Measurements from ENCODE around the gene FILIP1.

The FILIP1 gene

DNA sequence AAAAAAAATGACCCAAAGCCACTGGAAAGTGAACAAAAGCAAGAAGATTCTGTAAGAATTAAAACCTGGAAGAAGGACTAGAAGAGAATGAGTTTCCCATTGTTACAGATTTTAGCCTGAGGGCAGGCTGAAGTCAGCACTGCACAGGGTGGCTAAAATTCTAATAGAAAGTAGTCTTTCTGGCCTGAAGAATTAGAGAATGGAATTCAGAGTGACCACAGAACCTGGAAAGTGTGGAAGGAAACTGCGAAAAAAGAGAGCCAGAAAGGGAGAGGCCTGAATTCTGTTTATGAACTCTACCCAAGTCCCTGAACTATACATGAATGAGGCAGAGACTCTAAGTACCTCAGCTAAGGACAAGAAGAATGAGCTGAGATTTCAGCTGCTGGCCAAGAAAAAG lies 38.9 kb upstream of the FILIP1 start:
- TF ChIP-seq EZH2 (IDR thresholded peaks at IDR 0.05; ENCODE audit: borderline replicate concordance, low read depth, low read length, severe bottlenecking), result no peak
- TF ChIP-seq, protein P1, sequence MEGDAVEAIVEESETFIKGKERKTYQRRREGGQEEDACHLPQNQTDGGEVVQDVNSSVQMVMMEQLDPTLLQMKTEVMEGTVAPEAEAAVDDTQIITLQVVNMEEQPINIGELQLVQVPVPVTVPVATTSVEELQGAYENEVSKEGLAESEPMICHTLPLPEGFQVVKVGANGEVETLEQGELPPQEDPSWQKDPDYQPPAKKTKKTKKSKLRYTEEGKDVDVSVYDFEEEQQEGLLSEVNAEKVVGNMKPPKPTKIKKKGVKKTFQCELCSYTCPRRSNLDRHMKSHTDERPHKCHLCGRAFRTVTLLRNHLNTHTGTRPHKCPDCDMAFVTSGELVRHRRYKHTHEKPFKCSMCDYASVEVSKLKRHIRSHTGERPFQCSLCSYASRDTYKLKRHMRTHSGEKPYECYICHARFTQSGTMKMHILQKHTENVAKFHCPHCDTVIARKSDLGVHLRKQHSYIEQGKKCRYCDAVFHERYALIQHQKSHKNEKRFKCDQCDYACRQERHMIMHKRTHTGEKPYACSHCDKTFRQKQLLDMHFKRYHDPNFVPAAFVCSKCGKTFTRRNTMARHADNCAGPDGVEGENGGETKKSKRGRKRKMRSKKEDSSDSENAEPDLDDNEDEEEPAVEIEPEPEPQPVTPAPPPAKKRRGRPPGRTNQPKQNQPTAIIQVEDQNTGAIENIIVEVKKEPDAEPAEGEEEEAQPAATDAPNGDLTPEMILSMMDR (IDR thresholded peaks at IDR 0.05; ENCODE audit: borderline replicate concordance, extremely low read depth, low read length, poor library complexity, severe bottlenecking), result no peak
- Histone ChIP-seq H3K79me2 (ENCODE audit: insufficient read depth, low read length) (no peaks in the 10 kb centered on the region), H3K27me3 (ENCODE audit: insufficient read depth, low read length, poor library complexity) (peaks cover 4% of the 10 kb centered on the region), H3K4me1 (ENCODE audit: insufficient read depth, low read length) (no peaks in the 10 kb centered on the region), H3K27ac (ENCODE audit: low read length) (no peak overlapping the region), H3K9me3 (ENCODE audit: insufficient read depth, low read length, severe bottlenecking) (no peaks in the 10 kb centered on the region), H3K9ac (ENCODE audit: low read depth, low read length) (no peak overlapping the region), H3K4me3 (ENCODE audit: low read depth in 1 of 2, low read length in 2 of 2) (no peak overlapping the region), H3K4me2 (ENCODE audit: insufficient read depth, low read length) (no peak overlapping the region), H3K36me3 (ENCODE audit: insufficient read depth, low read length) (no peaks in the 10 kb centered on the region), H4K20me1 (ENCODE audit: insufficient read depth, low read length) (no peaks in the 10 kb centered on the region), H2AFZ (ENCODE audit: low read depth, low read length) (no peak overlapping the region)
- ATAC-seq (ENCODE audit: insufficient read depth, low read depth) (no peak), DNase-seq (no peak)

DNA sequence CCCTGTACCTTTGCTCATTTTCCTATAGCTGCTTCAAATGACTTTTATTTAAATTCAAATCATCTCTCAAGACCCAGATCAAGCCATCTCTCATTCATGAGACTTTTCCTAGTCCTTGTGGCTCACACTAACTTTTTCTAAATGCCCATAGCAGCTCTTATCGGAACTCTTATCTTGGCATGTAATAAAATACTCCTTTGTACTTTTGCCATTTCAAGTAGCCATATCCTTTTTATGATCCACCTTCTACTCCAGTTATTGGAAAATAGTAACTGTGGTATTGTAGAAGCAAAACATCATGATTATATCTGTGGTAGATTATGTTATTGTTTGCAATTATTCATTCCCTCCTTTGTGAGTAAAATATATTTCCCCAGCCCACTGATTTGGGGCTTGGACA lies 37.6 kb upstream of the FILIP1 start:
- Histone ChIP-seq H3K4me2 (ENCODE audit: insufficient read depth, low read length) (no peak overlapping the region), H3K9ac (ENCODE audit: low read depth, low read length) (no peak overlapping the region), H3K9me3 (ENCODE audit: insufficient read depth, low read length, severe bottlenecking) (no peaks in the 10 kb centered on the region), H2AFZ (ENCODE audit: low read depth, low read length) (no peak overlapping the region), H3K4me3 (ENCODE audit: low read depth in 1 of 2, low read length in 2 of 2) (no peak overlapping the region), H3K27ac (ENCODE audit: low read length) (no peak overlapping the region), H3K36me3 (ENCODE audit: insufficient read depth, low read length) (no peaks in the 10 kb centered on the region), H3K27me3 (ENCODE audit: insufficient read depth, low read length, poor library complexity) (peaks cover 4% of the 10 kb centered on the region), H3K4me1 (ENCODE audit: insufficient read depth, low read length) (no peaks in the 10 kb centered on the region), H3K79me2 (ENCODE audit: insufficient read depth, low read length) (no peaks in the 10 kb centered on the region), H4K20me1 (ENCODE audit: insufficient read depth, low read length) (no peaks in the 10 kb centered on the region)
- no peak for DNase-seq
- no peak for TF ChIP-seq EZH2 (IDR thresholded peaks at IDR 0.05; ENCODE audit: borderline replicate concordance, low read depth, low read length, severe bottlenecking)
- TF ChIP-seq, protein P1 (IDR thresholded peaks at IDR 0.05; ENCODE audit: borderline replicate concordance, extremely low read depth, low read length, poor library complexity, severe bottlenecking), result no peak
- ATAC-seq (ENCODE audit: insufficient read depth, low read depth), result no peak

DNA sequence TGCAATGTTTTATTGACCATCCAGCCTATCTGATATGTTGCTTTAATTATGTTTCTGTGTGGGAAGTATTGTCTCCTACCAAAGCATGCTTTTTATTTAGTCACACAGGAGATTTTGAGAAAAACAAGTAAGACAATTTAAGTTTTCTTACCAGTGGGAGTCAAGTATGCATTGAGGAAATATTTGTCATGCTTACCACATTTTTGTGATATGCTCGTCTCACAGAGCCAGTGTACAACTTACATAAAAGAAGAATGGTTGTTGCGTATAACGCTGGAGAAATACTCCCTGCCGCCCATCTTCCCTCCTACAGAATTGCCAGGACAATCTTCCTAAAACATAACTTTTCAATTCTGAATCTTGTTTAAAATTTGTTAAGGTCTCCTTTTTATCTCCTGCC lies 37.1 kb upstream of the FILIP1 start:
- no peaks in the 10 kb centered on the region for H3K4me1 ChIP-seq (ENCODE audit: insufficient read depth, low read length)
- H2AFZ ChIP-seq (ENCODE audit: low read depth, low read length), result no peak overlapping the region
- no peaks in the 10 kb centered on the region for H3K79me2 ChIP-seq (ENCODE audit: insufficient read depth, low read length)
- H3K9me3 ChIP-seq (ENCODE audit: insufficient read depth, low read length, severe bottlenecking), result no peaks in the 10 kb centered on the region
- ATAC-seq (ENCODE audit: insufficient read depth, low read depth) (no peak), DNase-seq (no peak)
- no peaks in the 10 kb centered on the region for H4K20me1 ChIP-seq (ENCODE audit: insufficient read depth, low read length)
- no peak overlapping the region for H3K4me3 ChIP-seq (ENCODE audit: low read depth in 1 of 2, low read length in 2 of 2)
- no peak for TF ChIP-seq EZH2 (IDR thresholded peaks at IDR 0.05; ENCODE audit: borderline replicate concordance, low read depth, low read length, severe bottlenecking)
- TF ChIP-seq, protein P1 (IDR thresholded peaks at IDR 0.05; ENCODE audit: borderline replicate concordance, extremely low read depth, low read length, poor library complexity, severe bottlenecking), result no peak
- no peak overlapping the region for H3K27ac ChIP-seq (ENCODE audit: low read length)
- no peak overlapping the region for H3K4me2 ChIP-seq (ENCODE audit: insufficient read depth, low read length)
- peaks cover 4% of the 10 kb centered on the region for H3K27me3 ChIP-seq (ENCODE audit: insufficient read depth, low read length, poor library complexity)
- H3K9ac ChIP-seq (ENCODE audit: low read depth, low read length), result no peak overlapping the region
- no peaks in the 10 kb centered on the region for H3K36me3 ChIP-seq (ENCODE audit: insufficient read depth, low read length)

DNA sequence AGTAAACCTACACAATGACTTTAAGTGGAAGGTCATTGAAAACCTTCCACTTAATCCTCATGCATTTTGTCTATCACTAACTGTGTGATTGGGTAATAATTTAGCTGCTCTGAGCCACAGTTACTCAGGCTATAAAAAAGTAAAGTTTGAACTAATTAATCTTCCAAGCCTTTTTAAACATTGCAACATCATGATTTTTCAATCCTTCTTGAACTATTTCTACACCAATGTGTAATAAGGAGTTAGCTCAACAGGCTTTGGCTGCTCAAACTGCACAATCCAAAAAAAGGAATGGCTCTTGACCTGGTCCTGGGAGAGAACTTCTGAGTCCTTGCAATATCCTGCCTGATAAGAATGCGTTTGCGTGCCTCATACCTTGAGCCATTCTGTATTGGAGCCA lies 34.8 kb upstream of the FILIP1 start:
- no peaks in the 10 kb centered on the region for H3K36me3 ChIP-seq (ENCODE audit: insufficient read depth, low read length)
- ATAC-seq (ENCODE audit: insufficient read depth, low read depth), result no peak
- no peak for DNase-seq

More for the DNA sequence above, 34.8 kb upstream of the FILIP1 start:
- TF ChIP-seq, protein P1 (IDR thresholded peaks at IDR 0.05; ENCODE audit: borderline replicate concordance, extremely low read depth, low read length, poor library complexity, severe bottlenecking), result no peak
- TF ChIP-seq EZH2 (IDR thresholded peaks at IDR 0.05; ENCODE audit: borderline replicate concordance, low read depth, low read length, severe bottlenecking), result no peak
- Histone ChIP-seq H4K20me1 (ENCODE audit: insufficient read depth, low read length) (no peaks in the 10 kb centered on the region), H3K27me3 (ENCODE audit: insufficient read depth, low read length, poor library complexity) (peaks cover 8% of the 10 kb centered on the region), H3K9ac (ENCODE audit: low read depth, low read length) (no peak overlapping the region), H3K4me3 (ENCODE audit: low read depth in 1 of 2, low read length in 2 of 2) (no peak overlapping the region), H2AFZ (ENCODE audit: low read depth, low read length) (no peak overlapping the region), H3K79me2 (ENCODE audit: insufficient read depth, low read length) (no peaks in the 10 kb centered on the region), H3K9me3 (ENCODE audit: insufficient read depth, low read length, severe bottlenecking) (no peaks in the 10 kb centered on the region), H3K4me1 (ENCODE audit: insufficient read depth, low read length) (no peaks in the 10 kb centered on the region), H3K27ac (ENCODE audit: low read length) (no peak overlapping the region), H3K4me2 (ENCODE audit: insufficient read depth, low read length) (no peak overlapping the region)

All from DND-41 (cell line).